ENCODE results near the gene PAWR.
"Not testable (repeated sequence)": the region's sequence is repeated elsewhere in the genome, so short reads cannot be mapped to it uniquely, and the experiment has no call there.

Gene PAWR

GRCh38 chr12:79664518-79664917 lies 26.2 kb downstream of the PAWR start:
- no peaks in the 10 kb centered on the region for H3K9me3 ChIP-seq (ENCODE audit: control insufficient read depth in 1 of 2, low read length in 2 of 2)
- no peak overlapping the region for H3K27ac ChIP-seq (ENCODE audit: low read length)
- no peak overlapping the region for H3K4me3 ChIP-seq (ENCODE audit: low read depth in 1 of 2, low read length in 2 of 2)
- H3K36me3 ChIP-seq (ENCODE audit: control insufficient read depth in 1 of 2, insufficient read depth in 2 of 2, low read length in 2 of 2) = no peaks in the 10 kb centered on the region
- no peaks in the 10 kb centered on the region for H3K27me3 ChIP-seq (ENCODE audit: low read depth, low read length)
- H3K4me1 ChIP-seq (ENCODE audit: control insufficient read depth in 1 of 2, insufficient read depth in 2 of 2, low read length in 2 of 2) = peaks cover 0 to 15% of the 10 kb centered on the region in 2 donors

- H3K4me3 ChIP-seq (ENCODE audit: low read depth in 1 of 2, low read length in 2 of 2) = no peak overlapping the region
- H3K9me3 ChIP-seq (ENCODE audit: control insufficient read depth in 1 of 2, low read length in 2 of 2) = no peaks in the 10 kb centered on the region
- H3K4me1 ChIP-seq (ENCODE audit: control insufficient read depth in 1 of 2, insufficient read depth in 2 of 2, low read length in 2 of 2) = peaks cover 0 to 15% of the 10 kb centered on the region in 2 donors
- H3K36me3 ChIP-seq (ENCODE audit: control insufficient read depth in 1 of 2, insufficient read depth in 2 of 2, low read length in 2 of 2) = no peaks in the 10 kb centered on the region
- H3K27me3 ChIP-seq (ENCODE audit: low read depth, low read length) = no peaks in the 10 kb centered on the region
- no peak overlapping the region for H3K27ac ChIP-seq (ENCODE audit: low read length)
Measured at GRCh38 chr12:79662046-79662811, 28.5 kb downstream of the PAWR start.

- Histone ChIP-seq H3K4me1 (ENCODE audit: control insufficient read depth in 1 of 2, insufficient read depth in 2 of 2, low read length in 2 of 2) (peaks cover 0 to 15% of the 10 kb centered on the region in 2 donors), H3K9me3 (ENCODE audit: control insufficient read depth in 1 of 2, low read length in 2 of 2) (no peaks in the 10 kb centered on the region), H3K27me3 (ENCODE audit: low read depth, low read length) (no peaks in the 10 kb centered on the region)
Measured at GRCh38 chr12:79661629-79662028, 29.1 kb downstream of the PAWR start.

GRCh38 chr12:79659961-79660431 lies 30.8 kb downstream of the PAWR start:
- Histone ChIP-seq H3K4me1 (ENCODE audit: control insufficient read depth in 1 of 2, insufficient read depth in 2 of 2, low read length in 2 of 2) (no peaks in the 10 kb centered on the region), H3K36me3 (ENCODE audit: control insufficient read depth in 1 of 2, insufficient read depth in 2 of 2, low read length in 2 of 2) (no peaks in the 10 kb centered on the region), H3K27me3 (ENCODE audit: low read depth, low read length) (no peaks in the 10 kb centered on the region), H3K4me3 (ENCODE audit: low read depth in 1 of 2, low read length in 2 of 2) (no peak overlapping the region), H3K27ac (ENCODE audit: low read length) (no peak overlapping the region), H3K9me3 (ENCODE audit: control insufficient read depth in 1 of 2, low read length in 2 of 2) (no peaks in the 10 kb centered on the region)

More at GRCh38 chr12:79661629-79662028, 29.1 kb downstream of the PAWR start:
- Histone ChIP-seq H3K36me3 (ENCODE audit: control insufficient read depth in 1 of 2, insufficient read depth in 2 of 2, low read length in 2 of 2) (no peaks in the 10 kb centered on the region), H3K27ac (ENCODE audit: low read length) (no peak overlapping the region), H3K4me3 (ENCODE audit: low read depth in 1 of 2, low read length in 2 of 2) (no peak overlapping the region)

GRCh38 chr12:79658221-79658620 lies 32.5 kb downstream of the PAWR start:
- Histone ChIP-seq H3K9me3 (ENCODE audit: control insufficient read depth in 1 of 2, low read length in 2 of 2) (no peaks in the 10 kb centered on the region), H3K27ac (ENCODE audit: low read length) (no peak overlapping the region), H3K36me3 (ENCODE audit: control insufficient read depth in 1 of 2, insufficient read depth in 2 of 2, low read length in 2 of 2) (no peaks in the 10 kb centered on the region), H3K4me3 (ENCODE audit: low read depth in 1 of 2, low read length in 2 of 2) (no peak overlapping the region), H3K27me3 (ENCODE audit: low read depth, low read length) (no peaks in the 10 kb centered on the region), H3K4me1 (ENCODE audit: control insufficient read depth in 1 of 2, insufficient read depth in 2 of 2, low read length in 2 of 2) (no peaks in the 10 kb centered on the region)

GRCh38 chr12:79657136-79657535 lies 33.6 kb downstream of the PAWR start:
- Histone ChIP-seq H3K4me3 (ENCODE audit: low read depth in 1 of 2, low read length in 2 of 2) (no peak overlapping the region), H3K4me1 (ENCODE audit: control insufficient read depth in 1 of 2, insufficient read depth in 2 of 2, low read length in 2 of 2) (peaks cover 0 to 4% of the 10 kb centered on the region in 2 donors), H3K27ac (ENCODE audit: low read length) (no peak overlapping the region), H3K9me3 (ENCODE audit: control insufficient read depth in 1 of 2, low read length in 2 of 2) (no peaks in the 10 kb centered on the region), H3K27me3 (ENCODE audit: low read depth, low read length) (no peaks in the 10 kb centered on the region), H3K36me3 (ENCODE audit: control insufficient read depth in 1 of 2, insufficient read depth in 2 of 2, low read length in 2 of 2) (no peaks in the 10 kb centered on the region)

- no peaks in the 10 kb centered on the region for H3K27me3 ChIP-seq (ENCODE audit: low read depth, low read length)
- H3K4me3 ChIP-seq (ENCODE audit: low read depth in 1 of 2, low read length in 2 of 2) = no peak overlapping the region
Measured at GRCh38 chr12:79655036-79655435, 35.7 kb downstream of the PAWR start.

GRCh38 chr12:79652521-79652920 lies 38.2 kb downstream of the PAWR start:
- Histone ChIP-seq H3K27me3 (ENCODE audit: low read depth, low read length) (no peaks in the 10 kb centered on the region), H3K4me3 (ENCODE audit: low read depth in 1 of 2, low read length in 2 of 2) (no peak overlapping the region), H3K36me3 (ENCODE audit: control insufficient read depth in 1 of 2, insufficient read depth in 2 of 2, low read length in 2 of 2) (no peaks in the 10 kb centered on the region), H3K4me1 (ENCODE audit: control insufficient read depth in 1 of 2, insufficient read depth in 2 of 2, low read length in 2 of 2) (peaks cover 0 to 5% of the 10 kb centered on the region in 2 donors), H3K27ac (ENCODE audit: low read length) (no peak overlapping the region), H3K9me3 (ENCODE audit: control insufficient read depth in 1 of 2, low read length in 2 of 2) (no peaks in the 10 kb centered on the region)

More at GRCh38 chr12:79655036-79655435, 35.7 kb downstream of the PAWR start:
- Histone ChIP-seq H3K36me3 (ENCODE audit: control insufficient read depth in 1 of 2, insufficient read depth in 2 of 2, low read length in 2 of 2) (no peaks in the 10 kb centered on the region), H3K9me3 (ENCODE audit: control insufficient read depth in 1 of 2, low read length in 2 of 2) (no peaks in the 10 kb centered on the region), H3K27ac (ENCODE audit: low read length) (no peak overlapping the region), H3K4me1 (ENCODE audit: control insufficient read depth in 1 of 2, insufficient read depth in 2 of 2, low read length in 2 of 2) (peaks cover 0 to 5% of the 10 kb centered on the region in 2 donors)

GRCh38 chr12:79650440-79650839 lies 40.3 kb downstream of the PAWR start:
- H3K4me3 ChIP-seq (ENCODE audit: low read depth in 1 of 2, low read length in 2 of 2) = no peak overlapping the region
- no peaks in the 10 kb centered on the region for H3K27me3 ChIP-seq (ENCODE audit: low read depth, low read length)
- H3K9me3 ChIP-seq (ENCODE audit: control insufficient read depth in 1 of 2, low read length in 2 of 2) = no peaks in the 10 kb centered on the region
- no peaks in the 10 kb centered on the region for H3K36me3 ChIP-seq (ENCODE audit: control insufficient read depth in 1 of 2, insufficient read depth in 2 of 2, low read length in 2 of 2)
- peaks cover 0 to 5% of the 10 kb centered on the region in 2 donors for H3K4me1 ChIP-seq (ENCODE audit: control insufficient read depth in 1 of 2, insufficient read depth in 2 of 2, low read length in 2 of 2)
- H3K27ac ChIP-seq (ENCODE audit: low read length) = no peak overlapping the region

GRCh38 chr12:79648881-79649280 lies 41.9 kb downstream of the PAWR start:
- Histone ChIP-seq H3K9me3 (ENCODE audit: control insufficient read depth in 1 of 2, low read length in 2 of 2) (no peaks in the 10 kb centered on the region), H3K36me3 (ENCODE audit: control insufficient read depth in 1 of 2, insufficient read depth in 2 of 2, low read length in 2 of 2) (no peaks in the 10 kb centered on the region), H3K27ac (ENCODE audit: low read length) (no peak overlapping the region), H3K4me3 (ENCODE audit: low read depth in 1 of 2, low read length in 2 of 2) (no peak overlapping the region), H3K4me1 (ENCODE audit: control insufficient read depth in 1 of 2, insufficient read depth in 2 of 2, low read length in 2 of 2) (peaks cover 0 to 14% of the 10 kb centered on the region in 2 donors), H3K27me3 (ENCODE audit: low read depth, low read length) (no peaks in the 10 kb centered on the region)

- not testable (repeated sequence) for H3K36me3 ChIP-seq (ENCODE audit: control insufficient read depth in 1 of 2, insufficient read depth in 2 of 2, low read length in 2 of 2); H3K4me3 ChIP-seq (ENCODE audit: low read depth in 1 of 2, low read length in 2 of 2); H3K27ac ChIP-seq (ENCODE audit: low read length); H3K27me3 ChIP-seq (ENCODE audit: low read depth, low read length); H3K9me3 ChIP-seq (ENCODE audit: control insufficient read depth in 1 of 2, low read length in 2 of 2)
- peaks cover 0 to 21% of the 10 kb centered on the region in 2 donors for H3K4me1 ChIP-seq (ENCODE audit: control insufficient read depth in 1 of 2, insufficient read depth in 2 of 2, low read length in 2 of 2)
Measured at GRCh38 chr12:79646843-79647242, 43.9 kb downstream of the PAWR start.

- no peaks in the 10 kb centered on the region for H3K27me3 ChIP-seq (ENCODE audit: low read depth, low read length)
- H3K9me3 ChIP-seq (ENCODE audit: control insufficient read depth in 1 of 2, low read length in 2 of 2) = no peaks in the 10 kb centered on the region
- no peak overlapping the region for H3K4me3 ChIP-seq (ENCODE audit: low read depth in 1 of 2, low read length in 2 of 2)
- peaks cover 0 to 21% of the 10 kb centered on the region in 2 donors for H3K4me1 ChIP-seq (ENCODE audit: control insufficient read depth in 1 of 2, insufficient read depth in 2 of 2, low read length in 2 of 2)
- no peak overlapping the region for H3K27ac ChIP-seq (ENCODE audit: low read length)
- no peaks in the 10 kb centered on the region for H3K36me3 ChIP-seq (ENCODE audit: control insufficient read depth in 1 of 2, insufficient read depth in 2 of 2, low read length in 2 of 2)
Measured at GRCh38 chr12:79645235-79645630, 45.5 kb downstream of the PAWR start.

All from muscle layer of duodenum (tissue), 2 donors.